Measurements from ENCODE around the gene SPATA6L.

DNA sequence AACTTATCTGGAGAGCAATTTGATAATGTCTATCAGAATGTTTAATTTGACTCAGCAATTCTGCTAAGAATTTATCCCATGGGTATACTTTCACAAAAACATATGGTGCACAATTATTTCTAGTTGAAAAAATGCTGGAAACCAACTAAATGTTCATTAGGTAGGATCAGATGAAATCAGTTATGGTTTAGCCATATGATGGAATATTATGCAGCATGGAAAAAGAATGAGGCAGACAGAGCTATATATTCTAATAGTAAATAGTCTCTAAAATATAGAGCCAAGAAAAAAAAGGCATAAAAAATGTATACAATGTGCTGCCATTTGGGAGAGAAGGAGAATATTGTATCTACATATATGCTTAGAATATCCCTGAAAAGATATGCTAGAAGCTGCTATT, 3.6 kb upstream of the SPATA6L start:
- TF ChIP-seq, protein P1, sequence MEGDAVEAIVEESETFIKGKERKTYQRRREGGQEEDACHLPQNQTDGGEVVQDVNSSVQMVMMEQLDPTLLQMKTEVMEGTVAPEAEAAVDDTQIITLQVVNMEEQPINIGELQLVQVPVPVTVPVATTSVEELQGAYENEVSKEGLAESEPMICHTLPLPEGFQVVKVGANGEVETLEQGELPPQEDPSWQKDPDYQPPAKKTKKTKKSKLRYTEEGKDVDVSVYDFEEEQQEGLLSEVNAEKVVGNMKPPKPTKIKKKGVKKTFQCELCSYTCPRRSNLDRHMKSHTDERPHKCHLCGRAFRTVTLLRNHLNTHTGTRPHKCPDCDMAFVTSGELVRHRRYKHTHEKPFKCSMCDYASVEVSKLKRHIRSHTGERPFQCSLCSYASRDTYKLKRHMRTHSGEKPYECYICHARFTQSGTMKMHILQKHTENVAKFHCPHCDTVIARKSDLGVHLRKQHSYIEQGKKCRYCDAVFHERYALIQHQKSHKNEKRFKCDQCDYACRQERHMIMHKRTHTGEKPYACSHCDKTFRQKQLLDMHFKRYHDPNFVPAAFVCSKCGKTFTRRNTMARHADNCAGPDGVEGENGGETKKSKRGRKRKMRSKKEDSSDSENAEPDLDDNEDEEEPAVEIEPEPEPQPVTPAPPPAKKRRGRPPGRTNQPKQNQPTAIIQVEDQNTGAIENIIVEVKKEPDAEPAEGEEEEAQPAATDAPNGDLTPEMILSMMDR (IDR thresholded peaks at IDR 0.05) = no peak
- TF ChIP-seq POLR2A (IDR thresholded peaks at IDR 0.05) = no peak
